GM21367 (cell line): ENCODE data around the gene PPIL4.
A peak's percentile ranks its signal among the peaks of the same experiment; 100 is the strongest.

ENCODE experiments used
- ATAC-seq: cut with Tn5 transposase; IDR thresholded peaks from one replicate; pipeline ENCODE4 v1.9.1; 2021; ENCODE audit not compliant: unreplicated experiment

PPIL4 gene

DNA sequence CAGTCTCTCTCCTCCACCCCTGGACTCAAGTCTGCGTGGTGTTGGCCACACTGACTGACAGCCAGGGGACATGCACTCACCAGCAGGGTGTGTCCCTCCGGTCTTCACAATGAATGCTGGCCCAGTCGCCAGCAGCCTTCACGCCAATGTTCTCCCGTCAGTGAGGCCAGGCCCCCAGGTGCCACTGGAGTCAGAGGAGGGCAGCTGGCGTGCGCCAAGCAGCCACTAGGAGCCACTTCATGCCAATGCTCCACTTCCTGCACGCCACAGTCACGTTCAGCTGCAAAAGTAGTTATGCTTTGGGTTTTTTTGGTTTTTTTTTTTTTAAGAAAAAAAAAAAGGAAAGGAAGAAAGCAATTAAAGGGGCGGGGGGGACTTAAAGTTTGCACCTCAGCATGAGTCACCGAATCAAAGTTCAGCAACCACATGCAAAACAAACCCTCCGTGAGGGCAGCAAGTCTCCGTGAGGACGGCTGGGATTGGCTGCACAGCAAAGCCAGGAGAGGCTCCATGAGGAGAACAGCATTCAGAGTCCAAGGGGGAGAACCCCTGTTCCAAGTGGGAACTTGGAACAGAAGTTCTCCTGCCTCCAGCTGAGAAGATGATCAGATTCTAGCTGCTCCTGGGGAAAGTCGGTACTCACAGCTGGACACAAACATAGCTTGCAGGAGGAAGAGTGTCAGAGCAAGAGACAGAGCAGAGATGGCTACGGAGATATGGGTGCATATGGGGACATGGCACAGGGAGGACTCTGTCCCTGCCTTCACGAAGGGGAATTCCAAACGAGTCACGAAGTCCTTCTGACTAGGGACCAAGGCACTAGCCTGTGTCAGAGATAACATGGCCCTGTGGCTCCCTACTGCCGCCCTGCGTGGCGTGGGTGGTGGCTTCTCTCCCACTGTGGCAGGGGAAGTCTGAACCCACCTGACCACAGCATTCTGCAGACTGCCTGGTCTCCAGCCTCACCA lies 60.8 kb downstream of the PPIL4 start, which contains the start of gene ZC3H12D:
Gene ZC3H12D (minus strand): TSS at position 282 of the 968 bp plus-strand sequence. CDS start 10,471 bp downstream, outside the sequence.
- ATAC-seq, result peak; percentile 32

DNA sequence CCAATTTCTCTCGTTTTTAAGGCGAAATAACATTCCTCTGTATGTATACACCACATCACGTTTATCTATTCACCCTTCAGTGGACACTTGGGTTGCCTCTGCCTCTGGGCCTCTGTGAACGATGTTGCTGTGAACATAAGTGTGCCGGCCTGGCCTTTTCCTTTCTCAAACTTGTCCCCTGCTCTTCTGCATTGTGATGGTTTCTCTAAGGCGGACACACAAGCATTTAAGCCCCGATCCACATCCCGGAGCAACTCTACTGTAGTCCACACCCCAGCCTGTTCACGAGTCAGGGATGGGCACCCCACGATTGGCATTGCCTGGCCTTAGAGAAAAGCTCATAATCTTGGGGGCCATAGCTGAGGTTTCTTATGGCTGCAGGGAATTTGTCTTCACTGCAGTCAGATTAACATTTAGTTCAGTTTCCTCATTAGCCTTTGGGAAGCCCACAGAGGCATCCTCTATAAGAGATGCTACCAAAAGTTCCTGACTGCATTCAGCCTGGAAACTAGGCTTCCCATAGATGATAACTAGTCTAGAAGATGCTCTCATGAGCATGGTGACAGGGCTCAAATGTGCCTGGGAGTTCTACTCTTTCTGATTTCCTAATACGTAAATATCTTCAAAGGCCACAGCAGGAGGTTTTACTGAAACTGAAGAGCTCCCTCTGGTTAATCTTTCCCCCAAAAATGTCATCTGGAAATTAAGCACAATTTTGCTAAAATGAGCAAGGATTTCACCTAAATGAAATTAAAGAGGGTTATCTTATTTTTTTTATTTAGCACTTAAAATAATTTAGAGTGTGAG lies 61.8 kb downstream of the PPIL4 start:
- no peak for ATAC-seq

DNA sequence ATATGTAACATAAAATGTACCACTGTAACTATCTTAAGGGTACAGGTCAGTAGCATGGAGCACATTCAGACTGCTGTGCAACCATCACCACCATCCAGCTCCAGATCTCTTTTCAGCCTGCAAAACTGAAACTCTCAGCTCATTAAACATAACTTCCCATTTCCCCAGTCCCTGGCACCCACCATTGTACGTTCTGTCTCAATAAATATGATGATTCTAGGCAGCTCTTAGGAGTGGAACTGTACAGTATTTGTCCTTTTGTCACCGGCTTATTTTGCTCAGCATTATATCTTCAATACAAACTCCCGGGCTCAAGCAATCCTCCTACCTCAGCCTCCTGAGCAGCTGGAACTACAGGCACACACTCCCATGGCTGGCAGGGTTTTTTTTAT lies 62.5 kb downstream of the PPIL4 start:
- ATAC-seq, result no peak

DNA sequence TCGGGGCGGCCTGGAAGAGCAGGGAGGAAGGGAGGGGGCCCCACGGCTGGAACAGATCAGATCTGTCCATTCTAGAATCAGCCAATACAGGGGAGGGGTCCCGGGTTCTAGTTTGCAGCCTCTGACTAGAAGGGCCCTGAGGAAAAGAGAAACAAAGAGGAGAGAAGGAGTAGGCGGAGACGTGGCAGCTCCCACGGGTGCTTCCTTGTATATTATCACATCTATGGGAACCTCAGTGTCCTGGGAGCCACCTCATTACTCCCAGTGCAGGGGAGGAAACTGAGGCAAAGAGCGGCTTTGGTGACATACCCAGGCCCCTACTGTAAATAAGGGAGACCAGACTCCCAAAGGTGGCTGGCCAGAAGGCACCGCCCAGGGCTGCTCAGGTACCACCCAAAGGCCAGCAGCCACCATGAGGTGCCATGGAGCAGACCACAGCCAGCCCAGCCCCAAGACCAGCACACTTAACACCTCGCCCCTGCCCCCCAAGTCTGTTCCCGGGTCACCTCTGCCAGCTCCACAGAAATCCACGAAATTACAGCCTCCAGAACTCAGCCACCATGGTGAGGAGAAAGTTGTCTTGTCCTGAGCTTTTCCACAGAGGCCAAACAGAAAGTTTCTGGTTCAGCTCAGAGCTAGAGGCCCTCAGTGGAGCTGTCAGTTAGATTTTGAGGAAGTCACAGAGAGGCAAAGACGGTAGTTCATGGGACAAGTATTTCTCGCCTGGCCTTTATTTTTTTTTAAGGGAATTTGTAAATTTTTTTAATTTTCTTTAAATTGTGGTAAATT lies 63.1 kb downstream of the PPIL4 start:
- no peak for ATAC-seq

DNA sequence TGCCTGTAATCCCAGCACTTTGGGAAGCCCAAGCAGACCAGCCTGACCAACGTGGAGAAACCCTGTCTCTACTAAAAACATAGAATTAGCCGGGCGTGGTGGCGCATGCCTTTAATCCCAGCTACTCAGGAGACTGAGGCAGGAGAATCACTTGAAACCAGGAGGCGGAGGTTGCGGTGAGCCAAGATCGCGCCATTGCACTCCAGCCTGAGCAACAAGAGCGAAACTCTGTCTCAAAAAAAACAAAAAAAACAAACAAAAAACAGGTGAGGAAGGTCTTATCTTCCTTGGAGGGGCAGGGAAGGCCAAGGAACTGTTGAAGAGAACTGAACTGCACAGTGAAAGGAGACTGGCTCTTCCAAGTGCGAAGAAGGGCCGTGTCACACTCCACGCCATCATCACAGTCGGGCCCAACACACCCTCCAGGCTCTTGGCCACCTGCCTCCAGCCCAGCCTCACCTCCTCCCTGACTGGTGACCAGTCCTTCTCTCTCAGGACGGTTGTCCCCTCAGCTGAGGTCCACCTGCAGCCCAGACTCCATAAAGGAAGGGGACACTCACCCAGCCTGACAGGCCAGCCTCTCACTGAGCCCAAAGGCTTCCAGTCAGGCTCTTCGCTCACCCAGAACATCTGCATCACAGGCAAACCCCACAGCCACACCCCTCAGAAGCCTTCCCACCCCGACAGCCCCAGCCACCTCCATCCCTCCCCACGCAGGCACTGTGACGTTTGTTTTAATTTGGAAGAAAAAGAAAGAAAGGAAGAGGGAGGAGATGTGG lies 65.2 kb downstream of the PPIL4 start:
- no peak for ATAC-seq

DNA sequence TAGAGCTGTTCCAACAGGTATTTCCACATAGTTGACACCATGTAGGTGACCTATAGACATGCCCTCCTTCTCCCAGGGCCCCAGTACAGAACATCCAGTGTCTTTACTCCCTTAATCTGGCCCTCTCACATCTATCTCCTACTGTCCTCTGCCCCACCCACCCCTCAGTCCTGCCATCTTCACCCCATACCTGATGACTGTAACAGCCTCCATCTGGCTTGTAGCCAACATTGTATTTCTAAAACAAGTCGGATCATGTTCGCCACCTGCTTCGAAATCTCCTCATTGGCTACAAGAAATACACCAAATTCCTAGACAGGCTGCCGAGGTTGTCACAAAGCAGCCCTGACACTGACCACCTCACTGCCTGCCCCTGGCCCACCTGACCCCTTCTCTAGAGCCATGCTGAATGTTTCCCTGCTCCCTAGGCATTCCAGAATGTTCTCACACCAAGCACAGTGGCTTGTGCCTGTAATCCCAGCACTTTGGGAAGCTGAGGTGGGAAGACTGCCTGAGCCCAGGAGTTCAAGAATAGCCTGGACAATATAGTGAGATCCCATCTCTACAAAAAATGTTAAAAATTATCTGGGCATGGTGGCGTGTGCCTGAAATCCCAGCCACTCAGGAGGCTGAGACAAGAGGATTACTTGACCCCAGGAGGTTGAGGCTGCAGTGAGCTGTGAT lies 67.1 kb downstream of the PPIL4 start:
- ATAC-seq, result no peak

DNA sequence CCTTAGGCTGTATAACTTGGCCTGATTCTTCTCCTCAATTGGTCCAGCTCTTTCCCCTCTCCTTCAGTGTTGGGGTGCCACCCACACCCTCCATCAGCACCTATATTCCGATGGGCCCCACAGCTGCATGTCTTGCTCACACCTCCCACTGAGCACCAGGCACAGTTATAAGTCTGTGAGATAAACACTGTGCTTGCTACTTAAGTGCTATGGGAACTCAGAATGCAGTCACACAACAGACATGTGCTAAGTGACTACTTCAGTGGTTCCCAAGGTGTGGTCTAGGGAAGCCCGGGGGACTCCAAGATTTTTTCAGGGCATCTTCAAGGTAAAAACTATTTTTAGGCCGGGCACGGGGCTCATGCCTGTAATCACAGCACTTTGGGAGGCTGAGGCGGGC lies 68.3 kb downstream of the PPIL4 start:
- no peak for ATAC-seq

DNA sequence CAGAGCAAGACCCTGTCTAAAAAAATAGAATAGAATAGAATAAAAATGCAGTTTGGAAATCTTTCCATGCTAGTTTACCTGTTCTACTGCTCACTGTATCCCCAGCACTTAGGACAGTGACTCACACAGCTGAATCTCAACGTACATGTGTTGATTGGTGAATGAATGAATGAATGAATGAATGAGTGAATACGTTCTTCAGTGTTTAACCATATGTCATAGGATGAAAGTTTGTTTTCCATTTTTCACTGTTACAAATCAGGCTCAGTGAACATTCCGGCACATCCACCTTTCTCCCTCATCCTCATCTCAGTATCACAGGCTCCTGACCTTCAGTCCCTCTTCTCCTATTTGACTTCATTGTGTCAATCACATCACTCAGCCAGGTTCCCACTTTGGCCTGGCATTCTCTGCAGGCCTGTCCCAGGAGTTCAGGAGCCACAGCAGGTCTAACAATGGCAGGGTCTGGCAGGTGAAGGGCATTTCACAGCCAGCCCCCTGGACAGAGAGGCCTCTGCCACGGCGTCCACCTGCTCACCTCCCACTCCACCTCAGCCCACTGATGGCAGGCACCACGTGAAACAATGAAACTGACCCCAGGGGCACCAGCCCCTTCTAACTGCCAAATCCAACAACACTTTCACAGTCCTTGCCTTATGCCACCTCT lies 68.9 kb downstream of the PPIL4 start:
- no peak for ATAC-seq

DNA sequence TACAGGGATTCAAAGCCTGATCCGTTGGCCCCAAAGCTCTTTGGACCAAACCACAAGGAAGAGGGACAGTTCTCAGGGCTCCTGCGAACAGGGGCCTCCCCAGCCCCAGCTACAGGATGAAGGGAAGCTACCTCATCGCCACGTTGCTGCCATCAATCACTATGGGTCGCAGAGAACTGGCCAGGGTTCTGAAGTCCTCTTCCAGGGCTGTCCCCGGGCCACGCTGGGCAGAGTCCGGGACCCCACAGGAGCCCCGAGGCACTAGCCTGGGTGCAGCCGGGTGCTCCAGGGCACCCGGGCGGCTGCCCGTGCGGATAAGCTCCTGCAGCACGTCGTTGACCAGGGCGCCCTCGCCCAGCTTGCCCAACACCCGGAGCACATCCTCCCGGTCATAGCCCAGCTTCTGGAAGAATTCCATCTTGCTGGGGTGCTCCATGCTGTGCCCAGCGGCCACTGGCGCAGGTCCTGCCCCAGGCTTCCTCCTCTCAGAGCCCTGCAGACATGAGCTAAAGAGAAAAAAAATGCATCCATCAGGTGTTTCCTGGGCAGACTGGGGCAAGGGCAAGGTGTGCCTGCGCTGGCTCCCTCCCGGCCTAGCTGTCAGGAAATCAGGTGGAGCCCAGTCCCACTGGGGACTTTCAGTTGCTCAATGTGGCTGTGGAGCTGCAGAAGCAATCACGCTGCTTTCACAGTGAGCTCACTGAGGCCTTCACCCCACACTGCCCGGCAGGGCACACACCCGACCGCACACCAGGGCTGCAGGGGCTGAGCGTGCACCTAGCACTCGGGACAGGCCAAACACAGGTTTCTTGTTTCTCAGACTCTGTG lies 71.5 kb downstream of the PPIL4 start:
- ATAC-seq, result no peak

DNA sequence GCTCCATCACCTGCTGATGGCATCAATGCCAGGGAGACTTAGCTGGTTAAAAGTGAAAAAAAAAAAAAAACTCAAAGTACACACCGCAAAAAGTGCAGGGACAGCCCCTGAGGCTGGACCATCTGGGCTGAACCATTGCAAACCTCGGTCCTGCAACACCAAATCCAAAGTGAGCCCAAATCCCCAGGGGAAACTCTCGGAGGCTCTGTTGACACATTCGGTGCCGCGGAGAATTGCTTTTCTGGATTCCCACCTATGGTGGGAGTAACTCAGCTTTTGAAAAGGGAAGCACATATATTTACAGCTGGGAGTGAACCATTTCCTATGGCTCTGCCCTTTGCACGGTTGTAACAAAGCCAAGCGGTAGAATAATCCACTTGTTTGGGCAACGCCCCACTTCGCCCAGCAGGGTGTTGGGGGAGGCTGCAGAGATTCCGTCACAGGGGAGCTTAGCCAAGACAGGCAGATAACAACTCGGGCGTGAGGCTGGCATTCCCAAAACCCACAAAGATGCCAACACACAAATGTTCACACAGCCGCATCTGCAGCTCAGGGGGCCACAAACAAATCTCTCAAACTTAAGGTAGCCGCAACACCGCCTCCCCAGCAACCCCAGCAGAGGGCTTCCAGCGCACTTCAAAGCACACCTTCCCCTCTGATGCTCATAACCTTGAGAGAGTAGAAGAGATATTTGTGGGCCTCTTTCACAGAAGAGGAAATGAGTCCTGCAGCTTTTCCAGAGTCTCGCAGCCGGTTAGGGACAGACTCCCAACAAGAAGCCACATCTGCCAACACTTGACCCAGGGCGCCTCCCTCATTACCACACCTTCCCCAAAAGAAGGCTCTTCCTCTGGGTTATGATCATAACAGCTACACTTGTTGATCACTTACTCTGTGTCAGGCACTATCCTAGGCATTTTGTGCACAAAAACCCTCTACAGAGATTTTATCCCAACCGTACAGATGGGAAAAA lies 72.5 kb downstream of the PPIL4 start:
- ATAC-seq, result no peak

DNA sequence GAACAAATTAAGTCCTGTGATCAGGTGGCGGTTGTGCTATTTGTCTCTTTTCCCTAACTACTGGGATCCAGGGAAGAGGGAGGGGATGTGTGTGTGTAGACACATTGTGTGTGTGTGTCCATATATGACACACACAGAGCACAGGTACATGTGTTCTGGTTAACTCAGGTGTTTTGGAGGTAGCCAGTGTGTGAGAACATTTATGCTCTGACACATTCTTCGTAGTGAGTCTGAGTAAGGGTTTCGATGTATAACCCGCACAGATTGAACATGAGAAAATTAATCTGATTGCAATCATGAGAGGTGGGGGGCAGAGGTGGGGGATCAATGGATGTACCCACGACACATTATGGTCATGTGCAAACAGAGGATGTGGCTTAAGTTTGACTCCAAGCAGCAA lies 73.6 kb downstream of the PPIL4 start:
- no peak for ATAC-seq

DNA sequence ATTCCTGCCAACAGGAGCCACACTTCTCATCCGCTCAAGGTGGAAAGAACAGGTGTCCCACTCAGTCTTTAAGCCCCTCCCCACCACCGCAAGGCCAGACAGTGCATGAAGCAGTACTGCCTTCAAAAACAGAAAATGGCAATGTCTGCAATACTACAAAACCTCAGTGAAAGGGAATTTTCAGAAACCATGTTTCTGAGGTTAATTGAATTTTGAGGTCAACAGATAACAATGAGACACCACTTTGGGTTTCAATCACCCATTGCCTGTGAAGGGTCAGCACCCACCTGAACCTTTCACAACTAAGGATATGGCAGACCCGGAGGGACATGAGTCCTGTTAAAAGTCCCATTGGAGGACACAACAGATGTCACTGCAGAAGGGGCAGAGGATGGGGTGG lies 74.0 kb downstream of the PPIL4 start:
- ATAC-seq, result no peak

DNA sequence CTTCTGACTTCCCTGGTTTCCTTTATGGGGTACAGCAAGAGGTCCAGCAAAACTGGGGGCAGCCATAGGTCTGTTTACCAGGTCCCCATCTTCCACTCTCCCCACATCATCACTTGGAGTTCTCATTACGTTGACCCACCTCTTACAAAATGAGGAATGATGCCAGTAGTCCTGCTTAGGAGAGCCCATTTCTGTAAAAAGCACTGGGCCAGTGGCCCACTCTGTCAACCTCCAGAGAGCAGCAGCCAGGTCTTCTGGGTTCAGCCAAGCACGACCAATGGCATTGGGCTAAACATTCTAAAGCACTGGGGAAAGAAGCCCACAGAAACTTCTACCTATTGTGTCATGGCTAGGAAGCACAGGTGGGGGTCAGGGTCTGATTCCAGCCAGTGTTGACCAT lies 74.9 kb downstream of the PPIL4 start:
- ATAC-seq, result no peak

DNA sequence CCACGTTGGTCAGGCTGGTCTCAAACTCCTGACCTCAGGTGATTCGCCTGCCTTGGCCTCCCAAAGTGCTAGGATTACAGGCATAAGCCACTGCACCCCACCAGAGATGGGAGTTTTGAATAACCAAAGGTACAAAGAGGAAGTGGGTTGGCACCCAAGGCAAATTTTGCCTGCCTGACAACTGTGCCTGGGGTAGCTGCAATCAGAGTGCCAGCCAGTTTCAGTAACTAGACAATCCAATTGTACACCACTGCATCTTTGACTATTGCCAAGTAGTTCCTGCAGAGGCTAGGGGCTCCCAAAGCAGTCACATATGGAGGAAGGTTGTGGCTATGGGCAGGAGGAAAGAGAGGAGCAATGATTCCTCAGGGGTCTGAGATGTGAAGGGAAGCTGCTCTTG lies 77.7 kb downstream of the PPIL4 start:
- no peak for ATAC-seq

DNA sequence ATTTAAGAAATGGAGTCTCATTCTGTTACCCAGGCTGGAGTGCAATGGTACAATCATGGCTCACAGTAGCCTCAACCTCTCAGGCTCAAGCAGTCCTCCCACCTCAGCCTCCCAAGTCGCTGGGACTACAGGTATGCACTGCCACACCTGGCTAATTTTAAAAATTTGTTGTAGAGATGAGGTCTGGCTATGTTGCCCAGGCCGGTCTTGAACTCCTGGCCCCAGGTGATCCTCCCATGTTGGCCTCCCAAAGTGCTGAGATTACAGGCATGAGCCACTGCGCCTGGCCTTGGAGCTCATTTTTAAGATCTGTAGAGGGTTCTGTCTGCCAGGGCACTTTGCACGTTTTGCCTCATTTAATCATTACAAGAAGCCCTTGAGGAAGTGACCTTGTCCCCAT lies 78.6 kb downstream of the PPIL4 start:
- no peak for ATAC-seq

DNA sequence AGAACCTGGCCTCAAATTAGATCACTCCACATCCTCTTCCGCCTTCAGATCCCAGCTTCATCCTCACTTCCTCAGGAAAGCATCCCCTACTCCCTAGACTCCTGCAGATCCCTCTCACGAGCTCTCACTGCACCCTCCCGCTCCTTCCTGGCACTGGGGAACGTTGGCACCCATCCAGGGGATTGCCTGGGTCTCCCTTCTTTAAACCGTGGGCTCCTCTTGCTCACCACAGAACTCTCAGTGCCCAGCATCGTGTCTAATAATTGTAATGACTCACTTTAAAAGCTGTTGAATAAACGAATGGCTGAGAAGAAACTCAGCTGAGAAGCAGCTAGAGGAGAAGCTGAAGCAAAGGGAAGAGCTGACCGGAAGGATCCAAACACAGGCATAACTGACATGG lies 81.4 kb downstream of the PPIL4 start:
- ATAC-seq, result no peak

DNA sequence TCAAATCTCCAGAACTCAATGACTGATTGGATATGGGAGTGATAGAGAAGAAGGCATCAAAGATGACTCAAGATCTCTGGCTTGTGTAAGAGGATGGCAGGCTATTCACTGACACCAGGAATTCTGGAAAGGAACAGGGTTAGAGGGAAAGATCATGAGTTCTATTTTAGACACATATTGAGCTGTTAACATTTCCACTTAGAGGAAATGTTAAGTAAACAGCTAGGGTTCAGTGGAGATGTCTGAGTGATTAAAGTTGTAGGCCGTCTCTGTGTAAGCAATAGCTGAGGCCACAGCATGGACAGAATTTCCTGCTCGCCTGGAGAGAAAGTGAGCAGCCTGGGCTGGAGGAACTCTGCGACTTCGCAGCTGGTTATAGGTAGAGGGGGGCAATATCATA lies 82.1 kb downstream of the PPIL4 start:
- ATAC-seq, result no peak
